HepG2 (cell line): ENCODE data around the gene AFAP1.

ENCODE experiments used
- KAT7 ChIP-seq: IDR thresholded peaks from 2 replicates; pipeline ENCODE4 v1.6.1; 2018; ENCODE audit warnings: borderline replicate concordance, missing compliant biosample characterization
- KLF16 ChIP-seq, 2 experiments: sonication (generic) in 1 of 2; formaldehyde crosslinking in 1 of 2; IDR thresholded peaks; 2 replicates each; pipeline versions ENCODE4 v1.6.1 to v1.8.0; 2016 to 2023; ENCODE audit warnings: missing genetic modification reagents in 2 of 2, missing compliant biosample characterization in 1 of 2
- RAD21 ChIP-seq: fragments of 450-650 bp; formaldehyde crosslinking; IDR thresholded peaks from 2 replicates; pipeline ENCODE4 v1.5.0; 2020; ENCODE audit warnings: mild to moderate bottlenecking
- REST ChIP-seq, 2 experiments: IDR thresholded peaks; 2 replicates each; pipeline ENCODE4 v1.6.1; 2011 to 2012; ENCODE audit warnings: low read length in 2 of 2, borderline replicate concordance in 1 of 2, low read depth in 1 of 2, mild to moderate bottlenecking in 1 of 2, moderate library complexity in 1 of 2
- ZNF761 ChIP-seq: sonication (generic); formaldehyde crosslinking; conservative IDR thresholded peaks from 2 replicates; pipeline ENCODE4 v1.4.0; 2020; ENCODE audit warnings: mild to moderate bottlenecking, missing genetic modification reagents

DNA sequence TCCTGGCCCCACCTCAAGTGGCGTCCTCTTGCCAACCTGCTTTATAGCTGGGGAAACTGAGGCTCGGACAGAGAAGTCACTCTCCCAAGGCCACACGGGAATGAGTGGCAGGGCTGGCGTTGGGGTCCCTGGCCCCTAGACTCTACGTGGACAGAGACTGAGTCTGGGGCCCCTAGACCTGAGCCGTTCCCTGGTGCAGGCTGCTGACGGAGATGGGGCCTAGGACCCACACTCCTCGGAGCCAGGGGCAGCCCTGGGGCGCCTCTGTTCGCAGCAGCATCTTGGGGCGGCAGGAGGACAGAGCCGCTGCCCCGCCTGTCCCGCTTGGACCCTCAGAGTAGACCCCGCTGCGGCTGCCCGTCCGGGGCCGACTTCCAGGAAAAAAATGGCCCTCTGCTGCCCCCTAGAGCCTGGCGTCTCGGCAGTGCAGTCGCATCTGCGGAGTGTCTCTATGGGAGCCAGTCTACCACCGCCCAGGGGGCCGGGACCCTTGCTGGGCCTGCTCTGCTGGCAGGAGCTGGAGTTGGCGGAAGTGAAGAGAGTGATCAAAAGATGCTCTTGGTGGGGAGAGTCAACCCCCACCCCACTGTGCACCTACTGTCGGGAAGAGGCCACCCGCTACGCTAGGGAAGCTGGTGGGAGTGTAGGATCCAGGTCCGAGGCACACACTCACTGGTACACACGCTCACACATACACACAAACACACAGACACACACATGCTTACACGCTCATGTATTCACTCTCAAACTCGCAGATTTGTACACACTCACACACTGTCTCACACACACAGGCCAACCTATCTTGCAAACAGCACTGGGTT is 220.1 kb downstream of the AFAP1 start:
- no peak for TF ChIP-seq REST (IDR thresholded peaks at IDR 0.05; ENCODE audit: borderline replicate concordance in 1 of 2, low read depth in 1 of 2, low read length in 2 of 2)
- no peak for TF ChIP-seq KAT7 (CRISPR knock-in tag)
- no peak for TF ChIP-seq KLF16 (CRISPR knock-in tag; IDR thresholded peaks at IDR 0.05)
- no peak for TF ChIP-seq ZNF761 (CRISPR knock-in tag)
- TF ChIP-seq RAD21 (CRISPR knock-in tag): peak; percentile 87
